Cardiac muscle cell (in vitro differentiated cells and primary cell): ENCODE measurements around the gene PLSCR1. TPM values are rescaled to one million over a fixed set of nuclear protein-coding genes. Genes with fewer than 3 reads are reported as not detected.
A peak's percentile ranks its signal among the peaks of the same experiment; 100 is the strongest.

Experiments
- DNase-seq, 2 donors: peaks; one replicate each; pipeline versions ENCODE4 v3.0.0 to v3.0.0-alpha.2; 2010 to 2017; ENCODE audit warnings: low read depth in 1 of 2, low spot score in 1 of 2
- H3K27ac ChIP-seq: fragments of 200-600 bp; sonication (generic); 2 replicates; pipeline ENCODE4 v1.5.1; 2016
- H3K27me3 ChIP-seq: fragments of 200-600 bp; sonication (generic); 2 replicates; pipeline ENCODE4 v1.6.0; 2016; ENCODE audit warnings: control low read depth
- H3K36me3 ChIP-seq: fragments of 200-600 bp; sonication (generic); 2 replicates; pipeline ENCODE4 v1.5.1; 2016; ENCODE audit warnings: control low read depth
- H3K4me1 ChIP-seq: fragments of 200-600 bp; sonication (generic); 2 replicates; pipeline ENCODE4 v1.8.1; 2017; ENCODE audit warnings: low read depth, mild to moderate bottlenecking, mixed run types
- H3K4me3 ChIP-seq: fragments of 200-600 bp; sonication (generic); 2 replicates; pipeline ENCODE4 v1.5.1; 2016; ENCODE audit warnings: mild to moderate bottlenecking
- H3K9me3 ChIP-seq: fragments of 200-600 bp; sonication (generic); 2 replicates; pipeline ENCODE4 v1.5.1; 2017; ENCODE audit warnings: low read depth, mild to moderate bottlenecking, control low read depth
- polyA plus RNA-seq: library from polyadenylated mRNA; unstranded; fragments of >200 nt; fragmentation: Nextera tagmentation; extraction: Ambion mirVana; gene quantifications from 2 replicates; pipeline ENCODE4 v1.2.1, GENCODE V29; 2016
- total RNA-seq: library from RNA; depleted of rRNA; stranded (reverse); fragments of >200 nt; gene quantifications from 2 replicates; pipeline ENCODE4 v1.2.3, GENCODE V29; 2016
- TF ChIP-seq, protein P1 (sequence below): IDR thresholded peaks from 2 replicates; pipeline ENCODE4 v1.5.1; 2012; ENCODE audit warnings: low read depth, mild to moderate bottlenecking, low read length

PLSCR1 gene
- total and polyA plus RNA-seq, 2 experiments from 2014 or later: 20.3 to 22.8 TPM

GRCh38 chr3:146543461-146544001 is 876 bp downstream of the PLSCR1 start:
- H3K9me3 ChIP-seq: no peaks in the 10 kb centered on the region
- TF ChIP-seq, protein P1, sequence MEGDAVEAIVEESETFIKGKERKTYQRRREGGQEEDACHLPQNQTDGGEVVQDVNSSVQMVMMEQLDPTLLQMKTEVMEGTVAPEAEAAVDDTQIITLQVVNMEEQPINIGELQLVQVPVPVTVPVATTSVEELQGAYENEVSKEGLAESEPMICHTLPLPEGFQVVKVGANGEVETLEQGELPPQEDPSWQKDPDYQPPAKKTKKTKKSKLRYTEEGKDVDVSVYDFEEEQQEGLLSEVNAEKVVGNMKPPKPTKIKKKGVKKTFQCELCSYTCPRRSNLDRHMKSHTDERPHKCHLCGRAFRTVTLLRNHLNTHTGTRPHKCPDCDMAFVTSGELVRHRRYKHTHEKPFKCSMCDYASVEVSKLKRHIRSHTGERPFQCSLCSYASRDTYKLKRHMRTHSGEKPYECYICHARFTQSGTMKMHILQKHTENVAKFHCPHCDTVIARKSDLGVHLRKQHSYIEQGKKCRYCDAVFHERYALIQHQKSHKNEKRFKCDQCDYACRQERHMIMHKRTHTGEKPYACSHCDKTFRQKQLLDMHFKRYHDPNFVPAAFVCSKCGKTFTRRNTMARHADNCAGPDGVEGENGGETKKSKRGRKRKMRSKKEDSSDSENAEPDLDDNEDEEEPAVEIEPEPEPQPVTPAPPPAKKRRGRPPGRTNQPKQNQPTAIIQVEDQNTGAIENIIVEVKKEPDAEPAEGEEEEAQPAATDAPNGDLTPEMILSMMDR: no peak
- no peak overlapping the region for H3K27ac ChIP-seq
- peak overlapping the region; percentile 49 for H3K4me3 ChIP-seq
- H3K27me3 ChIP-seq: no peaks in the 10 kb centered on the region
- peak; percentile 25 to 69 for DNase-seq
- H3K4me1 ChIP-seq: no peaks in the 10 kb centered on the region
- no peaks in the 10 kb centered on the region for H3K36me3 ChIP-seq

DNA sequence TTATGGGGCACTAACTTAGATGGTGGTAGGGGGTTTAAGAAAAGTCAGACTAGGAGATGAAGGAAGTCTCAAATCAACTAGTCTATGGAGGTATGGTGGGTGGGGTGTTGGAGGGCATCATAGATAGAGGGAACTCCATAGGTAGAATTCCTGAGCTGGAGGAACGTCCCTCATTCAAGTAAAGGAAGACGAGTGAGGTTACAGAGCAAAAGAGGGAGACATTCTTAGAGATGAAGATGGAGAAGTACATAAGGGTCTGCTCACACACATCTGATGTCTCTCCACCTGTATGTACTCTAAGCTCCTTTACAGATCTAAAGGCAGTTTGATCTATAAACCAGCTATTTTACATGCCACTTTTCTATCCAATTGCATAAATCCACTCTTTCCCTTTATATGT is 1.4 kb downstream of the PLSCR1 start:
- TF ChIP-seq, protein P1: no peak
- no peaks in the 10 kb centered on the region for H3K27me3 ChIP-seq
- H3K4me1 ChIP-seq: no peaks in the 10 kb centered on the region
- no peaks in the 10 kb centered on the region for H3K9me3 ChIP-seq
- no peaks in the 10 kb centered on the region for H3K36me3 ChIP-seq
- DNase-seq: no peak
- H3K4me3 ChIP-seq: no peak overlapping the region
- H3K27ac ChIP-seq: no peak overlapping the region

DNA sequence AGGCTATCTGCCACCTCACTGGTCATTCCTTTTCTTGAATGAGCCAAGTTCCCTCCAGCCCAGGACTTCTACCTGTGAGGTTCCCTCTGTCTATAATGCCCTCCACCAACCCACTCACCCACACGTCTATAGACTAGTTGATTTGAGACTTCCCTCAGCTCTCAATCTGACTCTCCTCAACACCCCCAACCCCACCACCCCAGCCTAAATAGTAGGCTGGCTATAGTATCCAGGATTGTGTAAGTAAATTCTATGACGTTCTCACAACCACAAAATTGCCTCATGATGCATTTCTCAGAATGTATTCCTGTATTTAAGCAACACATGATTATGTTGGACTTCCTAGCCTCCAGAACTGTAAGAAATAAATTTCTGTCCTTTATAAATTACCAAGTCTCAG is 2.2 kb downstream of the PLSCR1 start:
- Histone ChIP-seq H3K4me3 (no peak overlapping the region), H3K27me3 (no peaks in the 10 kb centered on the region), H3K36me3 (no peaks in the 10 kb centered on the region), H3K9me3 (no peaks in the 10 kb centered on the region), H3K27ac (no peak overlapping the region), H3K4me1 (no peaks in the 10 kb centered on the region)
- TF ChIP-seq, protein P1: no peak
- peak in 1 of 2 donors; percentile 87 for DNase-seq

DNA sequence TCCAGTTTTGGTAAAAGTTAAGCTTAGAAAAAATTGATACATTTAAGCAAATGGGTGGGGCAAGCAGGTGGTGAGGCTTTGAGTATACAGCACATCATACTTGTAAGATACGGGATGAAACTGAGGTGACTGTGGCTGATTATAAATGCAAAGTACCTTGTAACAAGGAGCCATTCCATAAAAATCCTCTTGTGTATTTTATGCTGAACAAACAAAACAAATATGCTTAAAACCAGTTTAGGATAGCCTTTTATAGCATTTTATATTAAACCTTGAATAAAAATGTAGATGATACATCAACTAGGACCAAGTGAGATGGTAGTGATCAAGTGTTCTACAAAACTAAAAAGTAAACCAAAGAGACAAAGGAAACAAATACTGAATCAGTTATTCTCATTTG is 3.4 kb downstream of the PLSCR1 start:
- TF ChIP-seq, protein P1: no peak
- Histone ChIP-seq H3K9me3 (no peaks in the 10 kb centered on the region), H3K4me1 (no peaks in the 10 kb centered on the region), H3K36me3 (no peaks in the 10 kb centered on the region), H3K27ac (no peak overlapping the region), H3K4me3 (no peak overlapping the region), H3K27me3 (no peaks in the 10 kb centered on the region)
- no peak for DNase-seq

DNA sequence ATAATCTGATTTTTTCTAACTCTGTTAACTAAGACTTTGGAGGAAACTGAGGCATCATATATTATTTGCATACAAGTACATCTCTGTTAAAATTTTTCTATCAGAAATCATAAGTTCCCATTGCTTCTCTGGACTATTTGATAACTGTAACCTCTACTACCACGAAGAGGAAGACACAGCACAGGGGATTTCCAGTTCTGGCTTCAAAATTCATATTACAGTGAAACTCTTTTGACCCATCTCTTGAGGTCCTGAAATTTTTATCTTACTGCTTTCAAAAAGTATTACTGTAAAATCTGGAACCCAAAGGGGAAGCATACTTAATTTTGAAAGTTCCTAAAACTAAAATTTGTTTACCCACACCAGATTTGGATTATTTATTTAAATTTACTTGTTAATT is 4.2 kb downstream of the PLSCR1 start:
- TF ChIP-seq, protein P1: no peak
- Histone ChIP-seq H3K36me3 (no peaks in the 10 kb centered on the region), H3K27ac (no peak overlapping the region), H3K4me3 (no peak overlapping the region), H3K27me3 (no peaks in the 10 kb centered on the region), H3K9me3 (no peaks in the 10 kb centered on the region), H3K4me1 (no peaks in the 10 kb centered on the region)
- no peak for DNase-seq
